Measurements from ENCODE around the gene DOHH.

The DOHH gene

DNA sequence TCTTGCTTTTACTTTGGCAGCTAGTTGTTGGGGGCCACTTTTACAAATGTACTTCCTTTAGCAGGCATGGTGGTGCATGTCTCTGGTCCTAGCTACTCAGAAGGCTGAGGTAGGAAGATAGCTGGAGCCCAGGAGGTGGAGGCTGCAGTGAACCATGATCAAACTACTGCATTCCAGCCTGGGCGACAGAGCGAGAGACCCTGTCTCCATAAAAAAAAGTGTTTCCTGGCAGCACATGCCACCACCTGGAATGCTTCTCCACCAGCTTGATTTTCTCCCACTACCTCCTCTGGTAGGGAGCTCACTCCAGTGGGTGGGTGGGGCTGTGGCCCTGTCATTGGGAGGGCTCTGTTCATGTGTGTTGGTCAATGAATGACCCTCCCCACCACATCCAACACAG is 18.2 kb upstream of the DOHH start:
- TF ChIP-seq, protein P1, sequence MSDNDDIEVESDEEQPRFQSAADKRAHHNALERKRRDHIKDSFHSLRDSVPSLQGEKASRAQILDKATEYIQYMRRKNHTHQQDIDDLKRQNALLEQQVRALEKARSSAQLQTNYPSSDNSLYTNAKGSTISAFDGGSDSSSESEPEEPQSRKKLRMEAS (IDR thresholded peaks at IDR 0.05; ENCODE audit: low read depth, low read length), result no peak
- no peak for TF ChIP-seq MYC (IDR thresholded peaks at IDR 0.05; ENCODE audit: low read depth, low read length)
- TF ChIP-seq, protein P2, sequence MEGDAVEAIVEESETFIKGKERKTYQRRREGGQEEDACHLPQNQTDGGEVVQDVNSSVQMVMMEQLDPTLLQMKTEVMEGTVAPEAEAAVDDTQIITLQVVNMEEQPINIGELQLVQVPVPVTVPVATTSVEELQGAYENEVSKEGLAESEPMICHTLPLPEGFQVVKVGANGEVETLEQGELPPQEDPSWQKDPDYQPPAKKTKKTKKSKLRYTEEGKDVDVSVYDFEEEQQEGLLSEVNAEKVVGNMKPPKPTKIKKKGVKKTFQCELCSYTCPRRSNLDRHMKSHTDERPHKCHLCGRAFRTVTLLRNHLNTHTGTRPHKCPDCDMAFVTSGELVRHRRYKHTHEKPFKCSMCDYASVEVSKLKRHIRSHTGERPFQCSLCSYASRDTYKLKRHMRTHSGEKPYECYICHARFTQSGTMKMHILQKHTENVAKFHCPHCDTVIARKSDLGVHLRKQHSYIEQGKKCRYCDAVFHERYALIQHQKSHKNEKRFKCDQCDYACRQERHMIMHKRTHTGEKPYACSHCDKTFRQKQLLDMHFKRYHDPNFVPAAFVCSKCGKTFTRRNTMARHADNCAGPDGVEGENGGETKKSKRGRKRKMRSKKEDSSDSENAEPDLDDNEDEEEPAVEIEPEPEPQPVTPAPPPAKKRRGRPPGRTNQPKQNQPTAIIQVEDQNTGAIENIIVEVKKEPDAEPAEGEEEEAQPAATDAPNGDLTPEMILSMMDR (IDR thresholded peaks at IDR 0.05; ENCODE audit: low read depth, low read length), result no peak
- TF ChIP-seq POLR2A (IDR thresholded peaks at IDR 0.05; ENCODE audit: extremely low read depth, insufficient read length), result no peak
- H3K4me3 ChIP-seq (ENCODE audit: low read depth, low read length), result no peak overlapping the region
- no peak for DNase-seq (ENCODE audit: low read depth)

DNA sequence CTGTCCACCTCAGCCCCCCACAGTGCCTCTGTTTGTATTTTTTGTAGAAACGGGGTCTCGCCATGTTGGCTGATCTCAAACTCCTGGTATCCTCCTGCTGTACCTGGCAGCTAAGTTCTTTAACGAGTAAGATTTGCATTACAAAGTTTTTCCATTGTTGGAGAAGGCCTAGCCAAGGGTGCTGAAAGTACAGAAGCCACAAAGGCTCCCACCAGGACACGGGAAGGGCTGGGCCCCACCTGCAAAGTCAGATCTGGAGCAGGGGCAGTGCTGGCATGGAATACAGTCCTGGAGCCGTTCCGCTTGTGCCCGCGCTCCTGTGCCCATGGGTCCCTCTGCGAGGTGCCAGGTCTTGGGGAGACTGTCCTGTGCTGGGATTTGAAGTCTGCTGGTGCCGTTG is 17.8 kb upstream of the DOHH start:
- no peak for DNase-seq (ENCODE audit: low read depth)
- no peak overlapping the region for H3K4me3 ChIP-seq (ENCODE audit: low read depth, low read length)
- TF ChIP-seq, protein P2 (IDR thresholded peaks at IDR 0.05; ENCODE audit: low read depth, low read length), result no peak
- TF ChIP-seq, protein P1 (IDR thresholded peaks at IDR 0.05; ENCODE audit: low read depth, low read length), result no peak
- TF ChIP-seq POLR2A (IDR thresholded peaks at IDR 0.05; ENCODE audit: extremely low read depth, insufficient read length) (no peak), MYC (IDR thresholded peaks at IDR 0.05; ENCODE audit: low read depth, low read length) (no peak)

DNA sequence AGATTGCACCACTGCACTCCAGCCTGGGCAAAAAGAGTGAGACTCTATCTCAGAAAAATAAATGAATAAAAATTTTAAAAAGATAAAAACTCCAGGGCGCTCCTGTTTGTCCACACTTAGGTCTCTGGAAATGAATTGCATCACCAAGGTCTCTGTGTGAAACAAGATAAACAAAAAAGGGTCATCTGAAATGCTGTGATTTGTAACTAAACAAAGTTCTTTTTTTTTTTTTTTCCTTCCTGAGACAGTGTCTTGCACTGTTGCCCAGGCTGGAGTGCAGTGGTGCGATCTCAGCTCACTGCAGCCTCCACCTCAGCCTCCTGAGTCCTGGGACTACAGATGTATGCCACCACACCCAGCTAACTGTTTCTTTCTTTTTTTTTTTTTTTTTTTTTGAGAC is 17.2 kb upstream of the DOHH start:
- no peak for TF ChIP-seq MYC (IDR thresholded peaks at IDR 0.05; ENCODE audit: low read depth, low read length)
- TF ChIP-seq, protein P2 (IDR thresholded peaks at IDR 0.05; ENCODE audit: low read depth, low read length), result no peak
- TF ChIP-seq, protein P1 (IDR thresholded peaks at IDR 0.05; ENCODE audit: low read depth, low read length), result no peak
- TF ChIP-seq POLR2A (IDR thresholded peaks at IDR 0.05; ENCODE audit: extremely low read depth, insufficient read length), result no peak
- no peak overlapping the region for H3K4me3 ChIP-seq (ENCODE audit: low read depth, low read length)
- no peak for DNase-seq (ENCODE audit: low read depth)

DNA sequence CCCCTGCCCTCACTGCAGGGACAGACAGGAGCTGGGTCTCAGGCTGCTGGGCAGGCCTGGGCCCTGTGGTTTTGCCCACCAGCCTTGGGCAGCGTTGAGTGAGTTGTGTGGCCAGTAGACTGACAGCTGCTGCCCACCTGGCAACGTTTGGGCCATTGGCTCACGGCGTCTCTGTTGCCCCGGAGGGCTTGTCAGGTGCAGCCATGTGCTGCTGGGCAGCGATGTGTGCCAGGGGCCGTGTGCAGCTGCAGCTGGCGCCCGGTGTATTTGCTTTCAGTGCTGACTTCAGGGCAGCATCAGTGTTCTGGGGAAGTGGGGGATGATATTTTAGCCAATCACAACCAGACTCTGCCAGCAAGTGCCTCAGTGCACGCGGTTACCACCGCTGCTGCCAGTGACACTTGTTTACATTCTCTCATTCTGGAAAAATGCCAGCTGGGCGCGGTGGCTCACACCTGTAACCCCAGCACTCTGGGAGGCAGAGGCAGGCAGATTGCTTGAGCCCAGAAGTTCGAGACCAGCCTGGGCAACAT is 16.3 kb upstream of the DOHH start:
- no peak for DNase-seq (ENCODE audit: low read depth)
- H3K4me3 ChIP-seq (ENCODE audit: low read depth, low read length), result no peak overlapping the region
- TF ChIP-seq POLR2A (IDR thresholded peaks at IDR 0.05; ENCODE audit: extremely low read depth, insufficient read length) (no peak), MYC (IDR thresholded peaks at IDR 0.05; ENCODE audit: low read depth, low read length) (no peak)
- TF ChIP-seq, protein P1 (IDR thresholded peaks at IDR 0.05; ENCODE audit: low read depth, low read length), result no peak
- TF ChIP-seq, protein P2 (IDR thresholded peaks at IDR 0.05; ENCODE audit: low read depth, low read length), result no peak

DNA sequence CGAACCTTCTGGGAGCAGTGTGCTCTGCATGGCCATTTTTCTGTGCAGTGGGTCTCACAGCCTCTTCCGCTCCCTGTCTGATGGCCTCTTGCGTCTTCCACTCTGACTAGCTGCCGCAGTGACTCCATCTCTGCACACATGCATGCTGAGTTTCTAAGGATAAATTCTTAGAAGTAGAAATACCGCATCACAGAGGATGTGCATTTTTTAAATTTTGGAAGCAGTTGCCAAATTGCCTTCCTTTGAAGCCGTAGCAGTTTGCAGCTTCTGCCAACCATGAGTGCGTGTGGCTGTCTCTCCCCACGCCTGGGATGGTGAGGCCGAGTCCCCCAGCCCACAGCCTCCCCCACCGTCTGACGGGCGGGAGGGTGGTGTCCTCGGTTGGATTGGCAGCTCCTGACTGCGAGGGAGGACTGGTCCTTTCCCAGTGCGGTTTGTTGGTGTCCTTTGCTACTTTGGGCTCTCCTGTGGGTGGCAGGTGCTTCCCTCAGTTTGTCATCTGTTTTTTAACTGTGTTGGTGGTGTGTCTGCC is 15.5 kb upstream of the DOHH start:
- TF ChIP-seq MYC (IDR thresholded peaks at IDR 0.05; ENCODE audit: low read depth, low read length) (no peak), POLR2A (IDR thresholded peaks at IDR 0.05; ENCODE audit: extremely low read depth, insufficient read length) (no peak)
- TF ChIP-seq, protein P1 (IDR thresholded peaks at IDR 0.05; ENCODE audit: low read depth, low read length), result no peak
- DNase-seq (ENCODE audit: low read depth), result no peak
- no peak overlapping the region for H3K4me3 ChIP-seq (ENCODE audit: low read depth, low read length)

DNA sequence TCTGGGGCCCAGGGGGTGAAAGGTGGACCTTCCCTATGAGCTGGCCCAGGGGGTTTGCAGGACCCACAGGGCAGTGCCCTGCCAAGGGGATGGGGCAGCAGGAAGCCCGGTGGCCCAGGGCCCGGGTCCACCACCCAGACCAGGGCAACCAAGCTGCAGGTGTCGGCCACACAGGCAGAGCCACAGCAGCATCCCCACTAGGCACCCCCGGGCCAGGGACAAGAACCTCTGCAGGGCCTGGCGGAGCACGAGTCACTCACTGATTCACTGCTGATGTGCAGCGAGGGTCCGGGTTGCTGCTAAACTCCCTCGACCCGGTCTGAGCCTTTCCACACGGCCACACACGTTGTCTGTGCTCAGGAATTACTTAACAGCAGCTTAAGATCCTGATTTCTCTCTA is 14.5 kb upstream of the DOHH start:
- H3K4me3 ChIP-seq (ENCODE audit: low read depth, low read length), result no peak overlapping the region
- TF ChIP-seq, protein P2 (IDR thresholded peaks at IDR 0.05; ENCODE audit: low read depth, low read length), result no peak
- TF ChIP-seq POLR2A (IDR thresholded peaks at IDR 0.05; ENCODE audit: extremely low read depth, insufficient read length), result no peak
- no peak for TF ChIP-seq MYC (IDR thresholded peaks at IDR 0.05; ENCODE audit: low read depth, low read length)
- TF ChIP-seq, protein P1 (IDR thresholded peaks at IDR 0.05; ENCODE audit: low read depth, low read length), result no peak
- DNase-seq (ENCODE audit: low read depth), result no peak
